Neutrophil (primary cell): Measurements from ENCODE around the gene TRIM59.

Experiments used
- H3K27ac ChIP-seq: fragments of 200-600 bp; sonication (generic); 2 replicates; pipeline ENCODE4 v1.5.1; 2016; ENCODE audit warnings: mild to moderate bottlenecking, moderate library complexity
- H3K27me3 ChIP-seq: fragments of 200-600 bp; sonication (generic); 2 replicates; pipeline ENCODE4 v1.6.0; 2016; ENCODE audit warnings: mild to moderate bottlenecking
- H3K36me3 ChIP-seq: fragments of 200-600 bp; sonication (generic); 2 replicates; pipeline ENCODE4 v1.5.1; 2017
- H3K4me1 ChIP-seq, 2 experiments: fragments of 200-600 bp in 1 of 2; sonication (generic) in 1 of 2; 1 replicate in 1 of 2; 2 replicates in 1 of 2; pipeline versions ENCODE4 v1.5.1 to v1.6.1; 2013 to 2016; ENCODE audit warnings: low read depth in 1 of 2, low read length in 1 of 2, mild to moderate bottlenecking in 1 of 2, moderate library complexity in 1 of 2; ENCODE audit not compliant: control insufficient read depth in 1 of 2, insufficient read depth in 1 of 2
- H3K4me3 ChIP-seq, 2 experiments: fragments of 200-600 bp in 1 of 2; sonication (generic) in 1 of 2; 1 replicate in 1 of 2; 2 replicates in 1 of 2; pipeline ENCODE4 v1.5.1; 2013 to 2016; ENCODE audit warnings: low read depth in 1 of 2, low read length in 1 of 2, mild to moderate bottlenecking in 1 of 2, moderate library complexity in 1 of 2
- H3K9me3 ChIP-seq: fragments of 200-600 bp; sonication (generic); 2 replicates; pipeline ENCODE4 v1.5.1; 2016
- CTCF ChIP-seq: fragments of 200-600 bp; sonication (generic); IDR thresholded peaks from 2 replicates; pipeline ENCODE4 v1.5.1; 2016; ENCODE audit warnings: antibody characterized with exemption

Gene TRIM59

GRCh38 chr3:160413613-160414248, 35.9 kb downstream of the TRIM59 start:
- Histone ChIP-seq H3K4me3 (no peak overlapping the region), H3K27ac (no peak overlapping the region), H3K4me1 (no peaks in the 10 kb centered on the region), H3K27me3 (no peaks in the 10 kb centered on the region), H3K9me3 (no peaks in the 10 kb centered on the region), H3K36me3 (peaks cover 56% of the 10 kb centered on the region)
- peak; percentile 75 for TF ChIP-seq CTCF

- H3K4me1 ChIP-seq, result no peaks in the 10 kb centered on the region
- no peaks in the 10 kb centered on the region for H3K27me3 ChIP-seq
- H3K4me3 ChIP-seq, result no peak overlapping the region
- no peaks in the 10 kb centered on the region for H3K9me3 ChIP-seq
- no peak overlapping the region for H3K27ac ChIP-seq
- peaks cover 43% of the 10 kb centered on the region for H3K36me3 ChIP-seq
- no peak for TF ChIP-seq CTCF
These were observed 37.1 kb downstream of the TRIM59 start for GRCh38 chr3:160412477-160412876.

GRCh38 chr3:160409812-160410610, 39.6 kb downstream of the TRIM59 start:
- H3K27ac ChIP-seq, result no peak overlapping the region

GRCh38 chr3:160403796-160404470, 45.7 kb downstream of the TRIM59 start:
- H3K36me3 ChIP-seq, result peaks cover 10% of the 10 kb centered on the region
- H3K4me3 ChIP-seq, result no peak overlapping the region
- no peak overlapping the region for H3K27ac ChIP-seq
- peaks cover 28 to 38% of the 10 kb centered on the region in 2 experiments for H3K4me1 ChIP-seq
- no peaks in the 10 kb centered on the region for H3K9me3 ChIP-seq
- no peak for TF ChIP-seq CTCF
- no peaks in the 10 kb centered on the region for H3K27me3 ChIP-seq

More at GRCh38 chr3:160409812-160410610, 39.6 kb downstream of the TRIM59 start:
- H3K27me3 ChIP-seq, result no peaks in the 10 kb centered on the region
- H3K4me3 ChIP-seq, result no peak overlapping the region
- H3K9me3 ChIP-seq, result no peaks in the 10 kb centered on the region
- no peaks in the 10 kb centered on the region for H3K4me1 ChIP-seq
- no peak for TF ChIP-seq CTCF
- peaks cover 41% of the 10 kb centered on the region for H3K36me3 ChIP-seq

GRCh38 chr3:160403028-160403545, 46.5 kb downstream of the TRIM59 start:
- H3K27ac ChIP-seq, result no peak overlapping the region
- H3K9me3 ChIP-seq, result no peaks in the 10 kb centered on the region
- H3K4me3 ChIP-seq, result no peak overlapping the region
- TF ChIP-seq CTCF, result no peak
- peaks cover 10% of the 10 kb centered on the region for H3K36me3 ChIP-seq
- no peaks in the 10 kb centered on the region for H3K27me3 ChIP-seq
- peaks cover 37 to 43% of the 10 kb centered on the region in 2 experiments for H3K4me1 ChIP-seq
